ENCODE results near the gene GLDN.

GLDN gene

GRCh38 chr15:51447855-51448621, 106.6 kb downstream of the GLDN start:
- DNase-seq: no peak

GRCh38 chr15:51448622-51449399, 107.4 kb downstream of the GLDN start:
- no peak for DNase-seq

GRCh38 chr15:51450001-51450400, 108.5 kb downstream of the GLDN start:
- no peak for DNase-seq
